Renal cortex interstitium (tissue), 11 donors: ENCODE results near the gene DAP. TPM values are rescaled to one million over a fixed set of nuclear protein-coding genes. Genes with fewer than 3 reads are reported as not detected.

Source experiments
- DNase-seq, 11 donors: peaks; one replicate each; pipeline ENCODE4 v3.0.0-alpha.2; 2013; ENCODE audit warnings: low read depth in 9 of 11, low spot score in 4 of 11; ENCODE audit errors: extremely low read depth in 1 of 11
- polyA plus RNA-seq, 3 donors: library from polyadenylated mRNA; unstranded; fragments of 120-200 nt; gene quantifications; one replicate each; pipeline ENCODE4 v1.2.1, GENCODE V29; 2013; ENCODE audit not compliant: insufficient read length in 3 of 3

The DAP gene
- polyA plus RNA-seq, 3 donors, result 115 to 126 (median 116) TPM

- DNase-seq, result no peak
Measured at GRCh38 chr5:10682801-10683525, 78.1 kb downstream of the DAP start.

- DNase-seq, result no peak
Measured at GRCh38 chr5:10681731-10682679, 79.0 kb downstream of the DAP start.

DNA sequence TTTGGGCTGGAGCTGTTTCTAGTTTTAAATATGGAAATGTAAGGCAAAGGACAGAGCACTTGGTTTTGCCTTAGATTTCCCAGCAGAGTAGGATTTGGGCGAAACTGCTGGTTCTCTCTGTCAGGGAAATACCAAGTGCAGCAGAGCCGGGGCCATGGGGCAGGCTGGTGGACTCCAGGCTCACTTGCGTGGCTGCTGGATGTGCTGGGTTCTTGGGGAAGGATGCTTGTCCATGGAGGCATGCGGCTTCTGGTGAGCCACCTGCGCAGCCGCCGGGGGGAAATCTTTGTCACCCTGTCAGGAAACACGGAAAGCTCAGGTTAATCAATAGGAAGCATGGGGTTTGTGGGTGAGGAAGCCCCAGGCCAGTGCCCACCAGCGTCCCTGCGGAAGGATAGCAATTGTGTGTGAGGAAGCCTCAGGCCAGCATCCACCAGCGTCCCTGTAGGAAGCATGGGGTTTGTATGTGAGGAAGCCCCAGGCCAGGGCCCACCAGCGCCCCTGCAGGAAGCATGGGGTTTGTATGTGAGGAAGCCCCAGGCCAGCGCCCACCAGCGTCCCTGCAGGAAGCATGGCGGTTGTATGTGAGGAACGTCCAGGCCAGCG is 80.1 kb downstream of the DAP start:
- DNase-seq, result no peak

DNA sequence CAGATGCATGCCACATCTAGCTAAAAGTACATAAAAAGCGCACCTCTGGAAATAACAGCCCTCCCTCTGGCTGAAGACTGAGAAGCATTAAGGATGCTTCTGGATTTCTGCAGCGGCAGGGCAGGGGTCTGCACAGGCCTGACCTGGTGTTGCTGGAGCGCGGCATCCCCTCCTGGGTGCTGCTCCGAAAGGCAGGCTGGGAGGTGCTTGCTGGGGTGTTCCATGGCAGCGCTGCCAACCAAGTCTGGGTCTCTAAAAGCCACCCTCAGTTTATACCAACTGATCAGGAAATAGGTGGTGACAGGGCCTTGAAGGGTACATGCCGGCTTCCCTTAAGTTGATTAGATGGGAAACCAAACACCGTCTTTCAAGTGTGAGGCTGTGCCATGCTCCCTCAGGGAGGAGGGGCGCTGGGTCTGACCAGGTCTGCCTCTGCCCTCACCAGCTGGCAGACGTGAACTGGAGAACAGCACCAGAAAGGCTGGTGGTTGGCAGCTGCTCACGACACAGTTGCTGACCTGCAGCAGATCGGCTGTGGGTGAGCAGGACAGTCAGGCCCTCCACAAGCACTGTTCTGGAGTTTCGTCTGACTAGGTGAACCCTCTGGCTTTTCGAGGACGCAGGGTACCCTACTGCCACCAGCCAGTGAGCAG is 81.6 kb downstream of the DAP start:
- DNase-seq, result no peak

- no peak for DNase-seq
Measured at GRCh38 chr5:10678244-10678643, 82.8 kb downstream of the DAP start.

- DNase-seq, result no peak
Measured at GRCh38 chr5:10677533-10677932, 83.5 kb downstream of the DAP start.

GRCh38 chr5:10676946-10677345 is 84.1 kb downstream of the DAP start:
- no peak for DNase-seq

- no peak for DNase-seq
Measured at GRCh38 chr5:10676224-10676623, 84.8 kb downstream of the DAP start.

GRCh38 chr5:10675177-10675700 is 85.8 kb downstream of the DAP start:
- no peak for DNase-seq

- no peak for DNase-seq
Measured at GRCh38 chr5:10674582-10674981, 86.5 kb downstream of the DAP start.

- DNase-seq, result no peak
Measured at GRCh38 chr5:10674096-10674495, 86.9 kb downstream of the DAP start.

DNA sequence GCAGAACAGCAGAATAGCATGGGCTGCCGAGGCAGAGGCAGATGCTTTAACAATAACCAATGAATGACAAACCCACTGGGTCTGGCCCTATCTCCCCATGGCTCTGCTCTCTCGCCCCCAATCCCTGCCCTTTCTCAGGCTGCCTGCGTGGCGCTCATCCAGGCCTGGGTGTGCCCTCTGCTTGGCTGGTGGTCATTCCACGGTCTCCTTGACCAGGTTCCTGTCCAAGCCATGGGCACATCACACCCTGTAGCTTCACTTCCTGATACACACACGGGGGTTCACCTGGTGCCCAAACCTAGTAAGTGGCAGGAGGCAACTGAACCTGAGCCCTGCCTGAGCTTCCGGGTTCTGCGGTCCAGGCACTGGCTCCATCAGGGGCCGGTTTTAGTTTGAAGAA is 87.6 kb downstream of the DAP start:
- DNase-seq, result no peak

GRCh38 chr5:10673017-10673389 is 88.0 kb downstream of the DAP start:
- no peak for DNase-seq

DNA sequence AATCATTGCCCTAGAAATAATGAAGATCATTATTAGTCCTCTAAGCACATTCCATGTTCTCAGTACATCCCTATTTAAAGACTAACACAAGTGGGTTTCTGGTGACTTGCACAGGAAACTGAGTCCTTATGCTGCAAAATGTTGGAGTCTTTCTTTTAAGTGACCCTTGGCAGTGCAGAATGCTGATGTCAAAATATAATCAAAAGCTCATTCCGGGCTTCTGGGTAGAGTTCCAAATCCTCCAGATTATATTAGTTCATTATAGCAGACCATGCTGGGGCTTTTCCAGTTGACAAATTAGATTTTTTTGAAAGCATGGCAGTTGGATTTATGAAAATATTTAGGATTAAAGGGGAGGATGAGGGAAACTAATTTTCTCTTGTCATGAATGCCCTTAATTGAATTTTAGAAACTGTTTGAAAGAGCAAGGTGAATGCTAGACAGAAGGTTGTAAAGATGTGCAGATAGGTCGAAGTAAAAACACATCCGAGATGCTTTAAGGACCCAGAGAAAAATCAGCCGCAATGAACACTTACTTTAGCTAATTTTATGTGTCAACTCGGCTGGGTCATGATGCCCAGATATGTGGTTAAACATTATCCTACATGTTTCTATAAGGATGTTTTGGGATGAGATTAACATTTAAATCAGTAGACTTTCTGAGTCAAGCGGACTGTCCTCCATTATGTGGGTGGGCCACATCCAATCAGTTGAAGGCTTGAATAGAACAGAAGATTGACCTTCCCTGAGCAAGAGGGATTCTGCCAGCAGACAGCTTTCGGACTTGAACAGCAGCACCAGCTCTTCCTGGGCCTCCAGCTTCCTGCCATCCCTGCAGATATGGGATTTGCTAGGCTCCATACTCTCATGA is 88.7 kb downstream of the DAP start:
- DNase-seq, result no peak

DNA sequence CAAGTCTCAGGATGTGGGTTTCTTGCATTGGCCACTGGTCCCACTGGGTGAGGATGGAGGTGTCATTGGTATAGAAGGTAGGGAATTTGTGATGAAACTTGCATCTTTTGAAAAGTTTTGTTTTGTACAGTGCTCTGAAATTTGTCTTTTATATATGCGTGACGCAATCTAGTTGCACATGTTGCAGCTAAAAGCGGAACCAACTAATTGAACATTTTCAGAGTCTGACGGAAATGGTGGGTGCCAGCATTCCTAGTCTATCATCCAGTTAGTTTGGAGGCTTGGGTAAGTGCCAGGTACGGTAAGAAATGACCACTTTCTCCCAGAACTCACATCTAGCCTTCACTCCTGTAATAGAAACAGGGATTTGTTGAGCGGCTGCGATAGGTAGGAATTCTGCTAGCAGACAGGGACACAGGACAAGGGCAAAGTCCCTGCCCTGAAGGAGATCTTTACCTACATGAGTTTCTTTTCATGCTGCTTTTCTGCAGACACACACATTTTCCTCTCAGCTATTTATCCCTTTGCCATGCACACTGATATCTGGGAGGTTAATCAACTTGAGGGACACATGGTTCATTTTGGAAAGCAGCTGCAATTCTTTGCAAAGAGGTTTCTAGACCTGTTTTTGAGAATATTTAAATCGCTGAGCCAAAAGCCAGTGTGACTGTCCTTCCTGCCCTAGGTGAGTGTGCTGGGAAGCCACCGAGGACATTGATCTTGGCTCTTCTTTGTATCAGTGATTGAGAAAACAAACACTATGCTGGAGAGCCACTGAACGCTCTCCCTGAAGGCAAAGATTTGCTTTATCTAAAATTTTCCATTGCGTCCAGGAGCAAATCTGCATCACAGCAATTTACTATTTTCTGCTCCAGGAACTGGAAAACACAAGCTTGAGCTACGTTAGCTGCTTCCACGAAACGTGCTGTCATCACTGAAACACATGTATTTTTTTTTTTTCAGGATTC is 89.7 kb downstream of the DAP start:
- DNase-seq, result no peak

GRCh38 chr5:10669983-10670382 is 91.1 kb downstream of the DAP start:
- no peak for DNase-seq

DNA sequence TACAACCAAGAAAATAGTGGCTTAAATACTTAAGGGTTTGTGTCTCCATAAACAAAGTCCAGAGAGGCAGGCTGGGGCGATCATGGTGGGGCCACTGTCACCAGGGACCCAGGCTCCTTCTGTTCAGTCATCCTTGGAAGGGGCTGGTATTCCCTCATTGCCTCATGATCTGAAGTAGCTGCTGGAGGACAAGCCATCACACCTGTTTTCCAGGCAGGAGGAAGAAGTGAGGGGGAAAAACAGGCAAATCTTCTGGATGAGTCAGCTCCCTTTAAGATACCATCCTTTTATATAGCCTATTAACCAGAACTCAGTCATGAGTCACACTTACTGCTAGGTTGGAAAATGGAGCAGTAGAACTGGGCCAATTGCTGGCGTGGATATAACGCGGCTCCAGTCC is 92.3 kb downstream of the DAP start:
- DNase-seq, result no peak
